Measurements from ENCODE around the gene SWT1. TPM values are rescaled to one million over a fixed set of nuclear protein-coding genes. Genes with fewer than 3 reads are reported as not detected.

SWT1 gene
- total and polyA plus RNA-seq, 7 experiments from 2014 or later: 4.1 to 11.5 (median 5.2) TPM

- Histone ChIP-seq H3K27me3 (ENCODE audit: control insufficient read depth in 2 of 2, insufficient read depth in 2 of 2, low read length in 2 of 2) (no peaks in the 10 kb centered on the region), H3K36me3 (ENCODE audit: control insufficient read depth in 2 of 3, insufficient read depth in 3 of 3, low read length in 3 of 3) (no peaks in the 10 kb centered on the region), H3K4me3 (ENCODE audit: low read length) (no peak overlapping the region), H3K4me1 (ENCODE audit: control insufficient read depth in 2 of 2, insufficient read depth in 2 of 2, low read length in 2 of 2) (peaks cover 0 to 34% of the 10 kb centered on the region in 2 donors), H3K27ac (ENCODE audit: low read depth, low read length) (no peak overlapping the region), H3K9me3 (ENCODE audit: control insufficient read depth in 2 of 3, low read length in 3 of 3) (no peaks in the 10 kb centered on the region)
- H3K27me3 Mint-ChIP-seq: no peaks in the 10 kb centered on the region
- peaks cover 0 to 13% (median 0%) of the 10 kb centered on the region in 11 donors for H3K9me3 Mint-ChIP-seq
- peak overlapping the region in 1 of 10 donors; percentile 63 for H3K4me3 Mint-ChIP-seq
- ATAC-seq (no peak), DNase-seq (no peak)
- ChIA-PET POLR2A (no interaction called here), CTCF (no interaction called here)
- intact Hi-C loops (cut with micrococcal nuclease): loop anchor here (1.0 to 10.0 kb wide), 2 partner anchors 9 to 134 kb away; partner anchors contain the start of genes SWT1 (in 2 of the 2) and TRMT1L (in 2 of the 2)
- peaks cover 23 to 76% (median 61%) of the 10 kb centered on the region in 7 donors for H3K4me1 Mint-ChIP-seq
- peak overlapping the region in 5 of 9 donors; percentile 43 to 82 (median 48) for H3K27ac Mint-ChIP-seq
- H3K36me3 Mint-ChIP-seq: peaks cover 0 to 41% (median 13%) of the 10 kb centered on the region in 5 donors
Measured at GRCh38 chr1:185288435-185288834, 131.5 kb downstream of the SWT1 start.

- ChIA-PET POLR2A (interaction anchor here (1.1 to 3.1 kb wide), 4 partner anchors 9 to 52 kb away, joined by 4 to 12 read pairs (median 4); partner anchors contain the start of gene IVNS1ABP), CTCF (no interaction called here)
- Histone ChIP-seq H3K4me3 (ENCODE audit: low read length) (no peak overlapping the region), H3K9me3 (ENCODE audit: control insufficient read depth in 2 of 3, low read length in 3 of 3) (no peaks in the 10 kb centered on the region), H3K27me3 (ENCODE audit: control insufficient read depth in 2 of 2, insufficient read depth in 2 of 2, low read length in 2 of 2) (no peaks in the 10 kb centered on the region), H3K36me3 (ENCODE audit: control insufficient read depth in 2 of 3, insufficient read depth in 3 of 3, low read length in 3 of 3) (no peaks in the 10 kb centered on the region), H3K4me1 (ENCODE audit: control insufficient read depth in 2 of 2, insufficient read depth in 2 of 2, low read length in 2 of 2) (peaks cover 0 to 19% of the 10 kb centered on the region in 2 donors), H3K27ac (ENCODE audit: low read depth, low read length) (no peak overlapping the region)
- Mint-ChIP-seq H3K27me3 (no peaks in the 10 kb centered on the region), H3K4me1 (peaks cover 19 to 70% (median 53%) of the 10 kb centered on the region in 7 donors), H3K9me3 (peaks cover 0 to 13% (median 0%) of the 10 kb centered on the region in 11 donors), H3K4me3 (peak overlapping the region in 1 of 10 donors; percentile 21), H3K36me3 (peaks cover 0 to 48% (median 23%) of the 10 kb centered on the region in 5 donors), H3K27ac (peak overlapping the region in 3 of 9 donors; percentile 6 to 82 (median 33))
- ATAC-seq (no peak), DNase-seq (no peak)
- intact Hi-C loops (cut with micrococcal nuclease): loop anchor here (2.0 to 10.0 kb wide), 2 partner anchors 27 to 135 kb away; partner anchors contain the start of genes SWT1 (in 2 of the 2), TRMT1L (in 2 of the 2) and IVNS1ABP (in 1 of the 2)
Measured at GRCh38 chr1:185289880-185290279, 132.9 kb downstream of the SWT1 start.

DNA sequence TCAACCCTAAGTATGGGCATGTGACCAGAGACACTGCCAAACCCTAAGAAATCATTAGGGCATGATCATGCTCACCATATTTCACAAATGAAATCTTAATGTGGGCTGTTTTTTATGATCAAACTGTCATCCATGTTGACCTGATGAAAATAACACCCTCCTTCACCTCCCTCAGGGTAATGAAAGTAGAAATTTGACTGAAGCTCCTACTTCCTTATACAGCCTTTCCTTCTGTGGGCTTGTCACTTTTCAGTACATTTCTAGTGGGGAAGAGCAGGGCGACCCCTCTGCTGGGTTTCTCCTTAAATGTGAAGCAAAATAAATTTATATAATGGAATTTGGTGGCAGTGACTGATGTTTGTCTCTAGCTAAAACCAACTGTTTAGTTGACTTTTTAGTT, 134.2 kb downstream of the SWT1 start:
- H3K4me3 ChIP-seq (ENCODE audit: low read length): no peak overlapping the region
- Mint-ChIP-seq H3K36me3 (peaks cover 0 to 50% (median 30%) of the 10 kb centered on the region in 5 donors), H3K4me3 (no peak overlapping the region), H3K27ac (peak overlapping the region in 5 of 9 donors; percentile 23 to 88 (median 63)), H3K9me3 (peaks cover 0 to 13% (median 0%) of the 10 kb centered on the region in 11 donors), H3K4me1 (peaks cover 11 to 59% (median 46%) of the 10 kb centered on the region in 7 donors), H3K27me3 (no peaks in the 10 kb centered on the region)
- H3K36me3 ChIP-seq (ENCODE audit: control insufficient read depth in 2 of 3, insufficient read depth in 3 of 3, low read length in 3 of 3): peaks cover 0 to 2% (median 0%) of the 10 kb centered on the region in 3 experiments
- H3K27me3 ChIP-seq (ENCODE audit: control insufficient read depth in 2 of 2, insufficient read depth in 2 of 2, low read length in 2 of 2): no peaks in the 10 kb centered on the region
- intact Hi-C loops (cut with micrococcal nuclease): loop anchor here in 1 of 2 donors (1.0 to 2.0 kb wide), 2 partner anchors 10 to 26 kb away; partner anchors contain the start of gene IVNS1ABP
- DNase-seq (no peak), ATAC-seq (no peak)
- no peaks in the 10 kb centered on the region for H3K9me3 ChIP-seq (ENCODE audit: control insufficient read depth in 2 of 3, low read length in 3 of 3)
- POLR2A ChIA-PET: interaction anchor here (1.2 to 3.1 kb wide), 3 partner anchors 10 to 27 kb away, joined by 4 to 12 read pairs (median 4); partner anchors contain the start of gene IVNS1ABP
- no peak overlapping the region for H3K27ac ChIP-seq (ENCODE audit: low read depth, low read length)
- peaks cover 0 to 13% of the 10 kb centered on the region in 2 donors for H3K4me1 ChIP-seq (ENCODE audit: control insufficient read depth in 2 of 2, insufficient read depth in 2 of 2, low read length in 2 of 2)
- CTCF ChIA-PET: interaction anchor here (0.9 to 1.3 kb wide), 4 partner anchors 8 to 52 kb away, joined by 3 to 7 read pairs (median 4); no protein-coding TSS in a partner anchor

DNA sequence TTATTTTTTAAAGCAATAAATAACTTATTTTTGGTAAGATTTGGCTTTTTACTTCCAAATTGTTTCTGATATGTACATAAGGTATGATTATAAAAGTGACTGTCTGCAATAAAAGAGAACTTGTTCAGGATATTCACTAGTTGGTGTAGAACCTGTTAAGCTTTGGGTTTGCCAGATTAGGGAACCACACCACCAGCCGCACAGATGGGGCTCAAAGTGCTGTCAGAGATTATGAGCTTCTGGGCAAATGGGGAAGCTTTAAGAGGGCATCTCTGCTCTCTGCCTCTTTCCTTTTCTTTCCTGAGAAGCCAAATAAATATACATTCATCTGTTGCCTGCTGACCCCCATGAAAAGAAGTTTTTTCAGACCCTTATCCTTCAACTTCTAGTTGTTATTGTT, 134.7 kb downstream of the SWT1 start:
- peak overlapping the region in 5 of 9 donors; percentile 9 to 88 (median 74) for H3K27ac Mint-ChIP-seq
- H3K4me1 ChIP-seq (ENCODE audit: control insufficient read depth in 2 of 2, insufficient read depth in 2 of 2, low read length in 2 of 2): peaks cover 0 to 13% of the 10 kb centered on the region in 2 donors
- H3K36me3 Mint-ChIP-seq: peaks cover 0 to 52% (median 35%) of the 10 kb centered on the region in 5 donors
- no peaks in the 10 kb centered on the region for H3K9me3 ChIP-seq (ENCODE audit: control insufficient read depth in 2 of 3, low read length in 3 of 3)
- ChIA-PET POLR2A (interaction anchor here (0.6 to 3.1 kb wide), 4 partner anchors 11 to 1004 kb away, joined by 4 to 12 read pairs (median 7); partner anchors contain the start of genes IVNS1ABP and PRG4), CTCF (interaction anchor here (0.9 to 1.3 kb wide), 4 partner anchors 9 to 52 kb away, joined by 3 to 7 read pairs (median 4); no protein-coding TSS in a partner anchor)
- H3K4me3 ChIP-seq (ENCODE audit: low read length): no peak overlapping the region
- H3K4me3 Mint-ChIP-seq: no peak overlapping the region
- H3K27me3 ChIP-seq (ENCODE audit: control insufficient read depth in 2 of 2, insufficient read depth in 2 of 2, low read length in 2 of 2): no peaks in the 10 kb centered on the region
- intact Hi-C loops (cut with micrococcal nuclease): loop anchor here in 1 of 2 donors (1.0 to 2.0 kb wide), 2 partner anchors 10 to 25 kb away; partner anchors contain the start of gene IVNS1ABP
- H3K27me3 Mint-ChIP-seq: no peaks in the 10 kb centered on the region
- H3K4me1 Mint-ChIP-seq: peaks cover 11 to 59% (median 43%) of the 10 kb centered on the region in 7 donors
- peaks cover 0 to 13% (median 0%) of the 10 kb centered on the region in 11 donors for H3K9me3 Mint-ChIP-seq
- DNase-seq (no peak), ATAC-seq (peak; percentile 54)
- no peak overlapping the region for H3K27ac ChIP-seq (ENCODE audit: low read depth, low read length)
- H3K36me3 ChIP-seq (ENCODE audit: control insufficient read depth in 2 of 3, insufficient read depth in 3 of 3, low read length in 3 of 3): peaks cover 0 to 7% (median 0%) of the 10 kb centered on the region in 3 experiments

- no peak for ATAC-seq
- ChIA-PET POLR2A (interaction anchor here (0.6 to 3.1 kb wide), 5 partner anchors 8 to 1004 kb away, joined by 5 to 12 read pairs (median 8); partner anchors contain the start of gene PRG4), CTCF (interaction anchor here (0.9 to 2.2 kb wide), 5 partner anchors 9 to 389 kb away, joined by 3 to 9 read pairs (median 4); no protein-coding TSS in a partner anchor)
- H3K27ac Mint-ChIP-seq: peak overlapping the region in 5 of 9 donors; percentile 63 to 88 (median 78)
- Histone ChIP-seq H3K9me3 (ENCODE audit: control insufficient read depth in 2 of 3, low read length in 3 of 3) (no peaks in the 10 kb centered on the region), H3K4me1 (ENCODE audit: control insufficient read depth in 2 of 2, insufficient read depth in 2 of 2, low read length in 2 of 2) (peaks cover 0 to 13% of the 10 kb centered on the region in 2 donors), H3K27me3 (ENCODE audit: control insufficient read depth in 2 of 2, insufficient read depth in 2 of 2, low read length in 2 of 2) (no peaks in the 10 kb centered on the region), H3K27ac (ENCODE audit: low read depth, low read length) (no peak overlapping the region), H3K36me3 (ENCODE audit: control insufficient read depth in 2 of 3, insufficient read depth in 3 of 3, low read length in 3 of 3) (peaks cover 0 to 12% (median 3%) of the 10 kb centered on the region in 3 experiments), H3K4me3 (ENCODE audit: low read length) (no peak overlapping the region)
- no peak for DNase-seq
- no peak overlapping the region for H3K4me3 Mint-ChIP-seq
- H3K9me3 Mint-ChIP-seq: peaks cover 0 to 13% (median 0%) of the 10 kb centered on the region in 11 donors
- peaks cover 11 to 57% (median 43%) of the 10 kb centered on the region in 7 donors for H3K4me1 Mint-ChIP-seq
- intact Hi-C loops (cut with micrococcal nuclease): no loop called here
- no peaks in the 10 kb centered on the region for H3K27me3 Mint-ChIP-seq
- H3K36me3 Mint-ChIP-seq: peaks cover 0 to 51% (median 37%) of the 10 kb centered on the region in 5 donors
Measured at GRCh38 chr1:185292237-185292636, 135.3 kb downstream of the SWT1 start.

DNA sequence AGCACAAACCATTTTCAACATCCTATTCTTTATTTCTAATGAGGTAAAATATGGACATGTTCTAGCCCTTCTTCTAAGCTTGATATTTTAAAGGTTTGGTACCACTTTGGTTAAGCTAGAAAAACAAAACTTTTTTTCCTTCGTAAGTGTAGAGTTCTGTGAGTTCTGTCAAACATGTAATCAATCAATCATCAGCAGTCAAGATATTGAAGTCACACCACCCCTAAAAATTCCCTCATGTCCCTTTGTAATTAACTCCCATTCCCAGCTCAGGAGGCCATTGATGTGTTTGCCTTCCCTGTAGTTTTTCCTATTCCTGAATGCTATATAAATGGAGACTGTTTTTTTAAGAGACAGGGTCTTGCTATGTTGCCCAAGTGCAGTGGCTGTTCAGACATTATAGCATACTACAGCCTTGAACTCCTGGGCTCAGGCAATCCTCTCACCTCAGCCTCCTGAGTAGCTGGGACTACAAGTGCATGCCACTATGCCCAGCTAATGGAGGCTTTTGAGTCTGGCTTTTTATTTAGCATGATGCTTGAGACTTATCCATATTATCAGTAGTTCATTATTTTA, 137.1 kb downstream of the SWT1 start:
- H3K4me3 Mint-ChIP-seq: no peak overlapping the region

More for the DNA sequence above, 137.1 kb downstream of the SWT1 start:
- DNase-seq: no peak
- peaks cover 5 to 52% (median 47%) of the 10 kb centered on the region in 5 donors for H3K36me3 Mint-ChIP-seq
- Histone ChIP-seq H3K4me1 (ENCODE audit: control insufficient read depth in 2 of 2, insufficient read depth in 2 of 2, low read length in 2 of 2) (peaks cover 0 to 8% of the 10 kb centered on the region in 2 donors), H3K27me3 (ENCODE audit: control insufficient read depth in 2 of 2, insufficient read depth in 2 of 2, low read length in 2 of 2) (no peaks in the 10 kb centered on the region), H3K36me3 (ENCODE audit: control insufficient read depth in 2 of 3, insufficient read depth in 3 of 3, low read length in 3 of 3) (peaks cover 2 to 30% (median 14%) of the 10 kb centered on the region in 3 experiments), H3K4me3 (ENCODE audit: low read length) (no peak overlapping the region), H3K9me3 (ENCODE audit: control insufficient read depth in 2 of 3, low read length in 3 of 3) (no peaks in the 10 kb centered on the region), H3K27ac (ENCODE audit: low read depth, low read length) (no peak overlapping the region)
- peak overlapping the region; percentile 27 to 90 (median 63) for H3K27ac Mint-ChIP-seq
- ChIA-PET CTCF (interaction anchor here (2.2 kb wide), 1 partner anchor 55 kb away, joined by 9 read pairs; no protein-coding TSS in a partner anchor), POLR2A (interaction anchor here (1.2 to 2.0 kb wide), 3 partner anchors 10 to 24 kb away, joined by 5 to 9 read pairs (median 8); partner anchors contain the start of gene IVNS1ABP)
- intact Hi-C loops (cut with micrococcal nuclease): loop anchor here in 1 of 2 donors (2.0 kb wide), 1 partner anchor 55 kb away; no protein-coding TSS in a partner anchor
- ATAC-seq: peak; percentile 9
- H3K4me1 Mint-ChIP-seq: peaks cover 5 to 47% (median 39%) of the 10 kb centered on the region in 7 donors
- peaks cover 0 to 9% (median 0%) of the 10 kb centered on the region in 11 donors for H3K9me3 Mint-ChIP-seq
- no peaks in the 10 kb centered on the region for H3K27me3 Mint-ChIP-seq
